ENCODE data around the gene FABP3.

GRCh38 chr1:31409946-31410858, 37.3 kb upstream of the FABP3 start:
- TF ChIP-seq CTCF (IDR thresholded peaks at IDR 0.05) (no peak), POLR2AphosphoS5 (IDR thresholded peaks at IDR 0.05) (no peak)
